ENCODE data around the gene TULP4. TPM values are rescaled to one million over a fixed set of nuclear protein-coding genes. Genes with fewer than 3 reads are reported as not detected.
"Not testable (repeated sequence)": the region's sequence is repeated elsewhere in the genome, so short reads cannot be mapped to it uniquely, and the experiment has no call there.

TULP4 gene
- total RNA-seq, 2 donors from 2014 or later, result 66.3 to 71.9 TPM

DNA sequence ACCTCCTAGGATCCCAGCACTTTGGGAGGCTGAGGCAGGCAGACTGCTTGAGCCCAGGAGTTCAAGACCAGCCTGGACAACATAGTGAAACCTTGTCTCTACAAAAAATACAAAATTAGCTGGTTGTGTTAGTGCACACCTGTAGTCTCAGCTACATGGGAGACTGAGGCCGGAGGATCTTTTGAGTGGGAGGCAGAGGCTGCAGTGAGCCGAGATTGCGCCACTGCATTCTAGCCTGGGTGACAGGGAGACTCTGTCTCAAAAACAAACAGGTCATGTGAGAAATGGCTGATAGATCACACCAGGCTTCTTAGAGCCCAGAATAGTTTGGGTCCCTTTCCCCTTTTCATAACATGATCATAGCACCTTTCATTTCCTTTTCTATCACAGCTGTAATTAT, 244.8 kb downstream of the TULP4 start:
- not testable (repeated sequence) for DNase-seq (ENCODE audit: low spot score)

DNA sequence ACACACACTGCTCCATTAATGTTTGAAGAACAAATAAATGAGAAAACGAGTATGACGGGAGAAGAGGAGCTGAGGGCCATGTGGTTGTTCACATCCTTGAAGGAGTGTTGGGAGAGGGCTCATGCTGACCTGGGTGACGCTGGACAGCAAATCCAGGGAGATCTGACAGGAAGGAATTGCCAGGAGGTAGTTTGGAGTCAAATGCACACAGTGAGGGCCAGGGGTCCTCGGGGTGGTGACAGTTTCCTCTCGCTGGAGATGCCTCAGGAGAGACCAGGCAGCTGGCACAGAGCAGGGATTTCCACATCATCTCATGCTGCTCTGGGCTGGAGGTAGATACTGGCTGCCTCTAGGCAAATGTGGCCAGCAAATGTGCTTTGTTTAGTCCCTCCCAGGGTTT, 245.7 kb downstream of the TULP4 start:
- intact Hi-C loops (cut with DNase I), result no loop called here
- DNase-seq (ENCODE audit: low spot score), result no peak

More for the DNA sequence above, 244.8 kb downstream of the TULP4 start:
- intact Hi-C loops (cut with DNase I), result not testable (repeated sequence)

DNA sequence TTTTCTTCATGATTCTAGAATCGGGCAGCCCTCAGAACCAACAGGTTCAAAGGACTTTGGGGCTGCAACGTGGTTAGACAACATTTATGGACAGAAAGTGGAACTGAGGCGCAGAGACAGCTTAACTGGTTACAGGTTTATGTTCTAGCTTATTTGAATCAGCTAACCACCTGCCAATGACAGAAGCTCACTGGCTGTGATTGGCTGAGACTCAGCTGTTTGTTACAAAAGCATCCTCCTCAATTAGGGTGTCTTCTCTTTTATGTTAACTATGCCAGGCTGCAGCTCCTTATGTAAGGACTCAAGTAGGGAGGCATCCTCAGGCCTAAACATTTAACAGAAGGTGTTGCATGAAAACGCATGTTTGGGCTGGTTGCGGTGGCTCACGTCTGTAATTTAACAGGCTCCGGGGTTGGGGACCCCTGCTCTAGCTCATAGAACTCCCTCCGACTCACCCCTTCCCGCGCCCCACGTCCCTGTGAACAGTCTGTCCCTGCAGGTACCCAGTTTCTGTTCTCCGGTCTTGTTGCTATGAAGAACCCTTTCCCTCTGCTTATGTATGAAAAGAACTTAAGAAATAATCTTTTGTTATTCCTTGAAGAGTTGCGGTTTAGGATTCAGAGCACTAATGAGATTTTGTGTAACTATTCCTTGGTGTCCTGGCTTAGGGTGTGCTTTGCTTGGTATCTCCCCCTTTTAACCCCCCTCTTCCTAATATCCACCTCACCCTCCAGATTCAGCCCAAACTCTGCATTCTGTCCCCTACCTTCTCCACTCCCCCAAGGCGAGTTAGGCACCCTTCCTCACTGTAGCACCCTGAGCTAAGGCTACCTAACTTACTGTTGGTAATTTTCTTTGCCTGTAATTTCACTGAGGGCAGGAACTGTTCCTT, 246.4 kb downstream of the TULP4 start:
- no peak for DNase-seq (ENCODE audit: low spot score)
- intact Hi-C loops (cut with DNase I), result no loop called here

DNA sequence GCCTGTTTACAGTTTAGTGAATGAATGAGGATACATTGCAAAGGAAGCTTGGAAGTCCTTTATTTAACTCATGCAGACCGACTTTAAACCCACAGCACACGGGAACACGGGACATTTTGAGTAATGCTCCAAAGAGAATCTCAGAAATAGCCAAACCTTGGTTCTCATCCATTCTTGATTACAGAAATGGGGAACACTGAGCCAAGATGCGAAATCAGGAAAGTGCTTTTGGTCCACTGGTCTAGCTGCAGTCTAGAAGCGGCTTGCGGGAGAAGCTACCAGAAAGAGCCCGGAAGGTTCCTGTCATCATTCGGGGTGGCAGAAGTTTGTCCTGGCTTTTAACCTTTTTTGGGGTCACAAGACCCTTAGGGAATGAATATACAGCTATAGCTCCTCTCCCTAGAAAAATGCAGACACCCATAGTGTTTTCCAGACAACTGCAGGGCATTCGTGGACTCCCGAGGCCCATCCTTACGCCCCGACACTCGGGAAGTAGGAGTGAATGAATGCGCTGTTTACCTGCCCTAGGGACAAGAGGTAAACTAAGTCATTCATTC, 247.2 kb downstream of the TULP4 start:
- intact Hi-C loops (cut with DNase I), result no loop called here
- DNase-seq (ENCODE audit: low spot score), result no peak

DNA sequence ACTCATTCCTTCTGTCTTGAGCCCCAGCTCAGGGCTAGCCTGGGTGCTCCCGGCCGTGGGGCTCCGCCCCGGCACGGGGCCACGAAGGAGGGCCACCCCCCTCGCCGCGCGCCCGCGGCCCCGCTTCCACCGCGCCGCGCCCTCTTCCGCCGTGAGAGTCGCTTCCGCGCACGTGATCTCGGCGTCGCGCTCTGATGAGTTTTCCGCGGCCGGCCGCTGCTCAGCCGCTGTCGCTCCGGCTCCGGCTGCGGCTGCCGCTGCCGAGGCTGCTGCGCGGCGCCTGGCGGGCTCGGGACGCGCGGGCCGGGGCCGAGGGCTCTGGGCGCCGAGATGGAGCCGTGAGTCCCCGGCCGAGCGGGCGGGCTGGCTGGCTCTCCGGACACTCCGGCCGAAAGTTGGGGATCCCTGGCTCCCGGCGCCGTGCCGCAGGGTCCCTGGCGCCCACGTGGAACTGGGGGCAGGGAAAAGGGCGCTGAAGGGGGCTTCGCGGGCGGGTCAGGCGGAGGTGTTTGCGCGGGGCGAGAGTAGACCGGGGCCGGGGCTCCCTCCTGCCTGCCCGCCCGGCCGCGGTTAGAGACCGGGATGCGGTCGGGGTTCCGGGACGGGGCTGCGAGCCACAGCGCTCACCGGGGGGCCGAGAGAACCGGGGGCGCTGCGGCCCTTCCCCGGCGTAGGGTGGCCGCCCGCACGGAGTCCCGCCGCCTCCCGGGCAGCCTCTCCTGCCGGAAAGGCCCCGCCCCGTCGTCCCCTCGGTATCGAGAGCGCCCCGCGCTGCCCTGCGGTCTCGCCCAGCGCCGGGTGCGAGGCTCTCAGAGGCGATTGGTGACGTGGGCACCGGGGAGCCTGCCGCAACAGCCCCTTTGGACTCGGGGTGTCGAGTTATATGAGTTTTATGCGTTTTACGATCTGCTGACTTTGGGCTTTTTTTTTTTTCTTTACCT, 247.9 kb downstream of the TULP4 start, which contains the start of gene TMEM181:
Gene TMEM181, plus strand, starts transcription at position 197 of the 941 bp plus-strand sequence. Its CDS starts 134 bp downstream, at position 331.
- intact Hi-C loops (cut with DNase I), result no loop called here
- peak; percentile 97 for DNase-seq (ENCODE audit: low spot score)

DNA sequence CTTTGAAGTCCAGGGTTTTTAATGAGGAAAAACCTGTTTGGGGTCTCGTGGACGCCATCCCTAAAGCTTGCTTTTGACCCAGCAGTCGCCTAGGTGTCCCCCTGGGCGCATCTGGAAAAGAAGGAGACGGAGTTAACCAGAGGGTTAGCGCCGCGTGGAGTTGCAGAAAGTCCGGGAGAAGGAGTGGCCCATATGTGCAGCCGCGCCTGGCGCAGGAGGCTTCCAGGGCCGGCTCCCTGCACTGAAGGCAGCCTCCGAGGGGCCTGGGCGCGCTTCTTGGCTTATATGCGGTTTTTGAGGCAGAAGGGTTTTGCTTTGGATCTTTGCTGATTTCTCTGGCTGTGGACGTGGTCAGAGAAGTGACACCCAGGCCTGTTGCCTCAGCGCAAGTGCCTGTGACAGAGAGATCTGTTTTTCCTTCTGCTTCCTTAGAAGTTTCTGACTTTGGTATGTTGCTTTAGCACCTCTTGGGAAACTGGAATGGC, 248.6 kb downstream of the TULP4 start:
- DNase-seq (ENCODE audit: low spot score), result peak; percentile 80
- intact Hi-C loops (cut with DNase I), result no loop called here

Other genes starting within 250 kb of the TULP4 start
- 1 to 10 TPM; 7.6 to 9.1 TPM for gene SERAC1, start 144.2 kb upstream of the TULP4 start, total RNA-seq
- gene GTF2H5, start 144.1 kb upstream of the TULP4 start, total RNA-seq, result 10 to 100 TPM; 22.8 to 24.3 TPM
- gene TMEM181, start 247.6 kb downstream of the TULP4 start, total RNA-seq, result 10 to 100 TPM; 24.1 to 30.4 TPM

Measured in posterior vena cava (tissue), 2 donors.